ENCODE results near the gene SIX5.
A peak's percentile ranks its signal among the peaks of the same experiment; 100 is the strongest.
"Not testable (repeated sequence)": the region's sequence is repeated elsewhere in the genome, so short reads cannot be mapped to it uniquely, and the experiment has no call there.

Gene SIX5

GRCh38 chr19:45800070-45800553, 31.1 kb upstream of the SIX5 start:
- Histone ChIP-seq H3K9ac (ENCODE audit: low read length) (no peak overlapping the region), H3K9me3 (replicated peaks; ENCODE audit: insufficient read depth, low read length) (no peaks in the 10 kb centered on the region), H3K79me2 (ENCODE audit: low read length) (no peaks in the 10 kb centered on the region), H3K9me2 (replicated peaks; ENCODE audit: insufficient read depth, low read length) (no peaks in the 10 kb centered on the region), H4K20me1 (ENCODE audit: insufficient read depth, low read length) (no peaks in the 10 kb centered on the region), H3K27me3 (replicated peaks; ENCODE audit: insufficient read depth, low read length) (no peaks in the 10 kb centered on the region), H3F3A (ENCODE audit: insufficient read depth, low read length) (no peaks in the 10 kb centered on the region), H3K4me2 (ENCODE audit: low read depth, low read length) (no peak overlapping the region), H3K4me1 (ENCODE audit: low read length) (no peaks in the 10 kb centered on the region), H3K4me3 (ENCODE audit: low read length) (no peak overlapping the region), H2AFZ (ENCODE audit: low read length) (no peak overlapping the region), H3K36me3 (replicated peaks; ENCODE audit: insufficient read depth, low read length) (no peaks in the 10 kb centered on the region), H3K27ac (ENCODE audit: low read length) (no peak overlapping the region)
- no peak for TF ChIP-seq EZH2 (optimal IDR thresholded peaks at IDR 0.05; ENCODE audit: low read depth, low read length)
- TF ChIP-seq CTCF (IDR thresholded peaks at IDR 0.05; ENCODE audit: low read length): no peak
- no peak for DNase-seq

- H3K27me3 ChIP-seq (replicated peaks; ENCODE audit: insufficient read depth, low read length); H4K20me1 ChIP-seq (ENCODE audit: insufficient read depth, low read length); H2AFZ ChIP-seq (ENCODE audit: low read length); H3K27ac ChIP-seq (ENCODE audit: low read length); H3K4me1 ChIP-seq (ENCODE audit: low read length); H3K36me3 ChIP-seq (replicated peaks; ENCODE audit: insufficient read depth, low read length); H3K9me2 ChIP-seq (replicated peaks; ENCODE audit: insufficient read depth, low read length); H3K9ac ChIP-seq (ENCODE audit: low read length); H3K9me3 ChIP-seq (replicated peaks; ENCODE audit: insufficient read depth, low read length); H3K4me2 ChIP-seq (ENCODE audit: low read depth, low read length); H3K79me2 ChIP-seq (ENCODE audit: low read length); H3K4me3 ChIP-seq (ENCODE audit: low read length); DNase-seq; H3F3A ChIP-seq (ENCODE audit: insufficient read depth, low read length): not testable (repeated sequence)
Observed at GRCh38 chr19:45799541-45799940, 30.5 kb upstream of the SIX5 start.

- Histone ChIP-seq H3K4me3 (ENCODE audit: low read length) (no peak overlapping the region), H3F3A (ENCODE audit: insufficient read depth, low read length) (no peaks in the 10 kb centered on the region), H3K4me1 (ENCODE audit: low read length) (no peaks in the 10 kb centered on the region), H3K79me2 (ENCODE audit: low read length) (no peaks in the 10 kb centered on the region), H3K27ac (ENCODE audit: low read length) (no peak overlapping the region), H3K4me2 (ENCODE audit: low read depth, low read length) (peak overlapping the region; percentile 22; the same call in 1 of the 2 replicates), H3K9me3 (replicated peaks; ENCODE audit: insufficient read depth, low read length) (no peaks in the 10 kb centered on the region), H2AFZ (ENCODE audit: low read length) (peak overlapping the region; percentile 9; the same call in 1 of the 2 replicates), H3K27me3 (replicated peaks; ENCODE audit: insufficient read depth, low read length) (no peaks in the 10 kb centered on the region), H3K36me3 (replicated peaks; ENCODE audit: insufficient read depth, low read length) (no peaks in the 10 kb centered on the region), H3K9ac (ENCODE audit: low read length) (no peak overlapping the region), H4K20me1 (ENCODE audit: insufficient read depth, low read length) (no peaks in the 10 kb centered on the region), H3K9me2 (replicated peaks; ENCODE audit: insufficient read depth, low read length) (no peaks in the 10 kb centered on the region)
- TF ChIP-seq EZH2 (optimal IDR thresholded peaks at IDR 0.05; ENCODE audit: low read depth, low read length) (no peak), EZH2phosphoT487 (IDR thresholded peaks at IDR 0.05; ENCODE audit: low read length) (no peak), CTCF (IDR thresholded peaks at IDR 0.05; ENCODE audit: low read length) (peak; percentile 83)
- peak; percentile 44 for DNase-seq
Observed at GRCh38 chr19:45798995-45799517, 30.0 kb upstream of the SIX5 start.

GRCh38 chr19:45794627-45795026, 25.6 kb upstream of the SIX5 start:
- Histone ChIP-seq H3K27ac (ENCODE audit: low read length) (no peak overlapping the region), H3K9me2 (replicated peaks; ENCODE audit: insufficient read depth, low read length) (no peaks in the 10 kb centered on the region), H3K4me3 (ENCODE audit: low read length) (no peak overlapping the region), H3K9ac (ENCODE audit: low read length) (no peak overlapping the region), H3K9me3 (replicated peaks; ENCODE audit: insufficient read depth, low read length) (no peaks in the 10 kb centered on the region), H2AFZ (ENCODE audit: low read length) (no peak overlapping the region), H3K4me2 (ENCODE audit: low read depth, low read length) (no peak overlapping the region), H3K27me3 (replicated peaks; ENCODE audit: insufficient read depth, low read length) (no peaks in the 10 kb centered on the region), H3K79me2 (ENCODE audit: low read length) (peaks cover 17% of the 10 kb centered on the region), H3K4me1 (ENCODE audit: low read length) (peaks cover 15% of the 10 kb centered on the region), H3K36me3 (replicated peaks; ENCODE audit: insufficient read depth, low read length) (no peaks in the 10 kb centered on the region), H4K20me1 (ENCODE audit: insufficient read depth, low read length) (no peaks in the 10 kb centered on the region), H3F3A (ENCODE audit: insufficient read depth, low read length) (no peaks in the 10 kb centered on the region)
- no peak for DNase-seq
- TF ChIP-seq EZH2phosphoT487 (IDR thresholded peaks at IDR 0.05; ENCODE audit: low read length) (no peak), EZH2 (optimal IDR thresholded peaks at IDR 0.05; ENCODE audit: low read depth, low read length) (no peak), CTCF (IDR thresholded peaks at IDR 0.05; ENCODE audit: low read length) (no peak)

All from MM.1S (cell line).